Measurements from ENCODE around the gene MTFP1.
"Not testable (repeated sequence)": the region's sequence is repeated elsewhere in the genome, so short reads cannot be mapped to it uniquely, and the experiment has no call there.

The MTFP1 gene, protein sequence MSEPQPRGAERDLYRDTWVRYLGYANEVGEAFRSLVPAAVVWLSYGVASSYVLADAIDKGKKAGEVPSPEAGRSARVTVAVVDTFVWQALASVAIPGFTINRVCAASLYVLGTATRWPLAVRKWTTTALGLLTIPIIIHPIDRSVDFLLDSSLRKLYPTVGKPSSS

DNA sequence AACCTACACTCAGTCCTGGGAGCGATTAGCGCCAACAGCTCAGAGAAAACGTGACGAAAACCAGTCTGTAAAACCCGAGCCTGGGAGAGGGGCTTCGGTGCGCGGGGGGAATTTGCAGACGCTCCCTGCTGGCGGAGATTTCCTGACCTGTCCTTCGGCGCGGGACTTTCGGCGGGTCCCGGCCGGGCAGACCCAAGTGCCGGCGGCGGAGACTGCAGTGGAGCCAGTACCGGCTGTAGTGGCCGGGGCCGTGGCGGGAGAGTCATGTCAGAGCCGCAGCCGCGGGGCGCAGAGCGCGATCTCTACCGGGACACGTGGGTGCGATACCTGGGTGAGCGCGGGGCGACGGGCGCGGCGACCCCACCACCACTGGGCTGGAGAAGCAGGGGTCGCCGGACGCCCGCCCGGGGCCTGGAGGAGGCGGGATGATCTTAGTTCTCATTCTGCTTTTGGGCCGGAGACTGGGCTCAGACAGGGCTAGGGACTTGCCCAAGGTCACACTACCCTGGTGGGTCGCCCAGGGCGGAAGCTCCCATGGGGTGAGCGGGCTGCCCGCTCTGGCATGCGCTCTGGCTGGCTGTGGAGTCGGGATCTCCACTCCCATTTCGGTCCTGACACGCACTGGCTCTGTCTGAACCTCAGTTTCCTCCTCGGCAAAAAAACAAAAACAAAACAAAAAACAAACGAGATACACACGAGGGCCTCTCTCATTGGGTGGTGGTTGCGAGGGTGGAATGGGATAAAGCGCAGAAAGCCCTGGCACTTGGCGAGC, at the start of gene MTFP1:
TSS of gene MTFP1 (plus strand) at position 153 of the 772 bp plus-strand sequence. CDS start at position 265, 112 bp downstream.
- FAIRE-seq, result no peak

DNA sequence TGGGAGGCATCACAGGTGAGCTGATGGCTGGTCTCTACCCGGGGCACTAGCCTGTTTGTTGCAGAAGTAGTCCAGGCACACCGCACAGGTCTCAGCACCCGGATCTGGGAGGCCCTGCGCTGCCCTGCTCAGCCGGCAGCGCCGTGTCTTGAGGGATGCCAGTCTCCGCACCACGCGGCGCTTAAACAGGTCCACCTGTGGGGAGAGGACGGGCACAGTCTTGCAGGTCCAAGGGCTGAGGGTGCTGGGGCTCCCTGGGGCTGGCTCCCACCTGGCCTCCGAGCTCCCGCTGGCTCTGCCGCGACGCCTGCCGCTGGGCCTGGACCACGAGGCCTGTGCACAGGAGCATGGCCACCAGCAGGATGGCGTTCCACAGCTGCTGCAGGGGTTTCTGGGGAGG, 45.6 kb upstream of the MTFP1 start:
- no peak for FAIRE-seq

DNA sequence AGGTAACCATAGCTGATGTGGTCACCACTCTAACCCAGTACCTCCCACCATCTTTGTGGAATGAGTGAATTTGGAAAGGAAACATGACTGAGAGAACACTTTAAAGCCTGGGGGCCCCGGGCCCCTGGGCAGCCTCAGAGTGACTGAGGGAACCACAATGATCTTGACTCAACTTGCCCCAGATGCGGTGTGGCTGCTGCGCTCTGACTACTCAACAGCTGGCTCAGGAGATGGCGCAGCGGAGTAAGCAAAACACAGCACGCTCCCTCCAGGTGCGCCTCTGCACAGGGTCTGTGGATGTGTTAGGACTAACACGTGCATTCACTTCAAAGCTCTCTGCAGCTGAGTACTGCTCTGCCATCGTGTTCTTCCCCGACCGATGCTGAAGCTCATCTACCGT, 44.3 kb upstream of the MTFP1 start:
- no peak for FAIRE-seq

DNA sequence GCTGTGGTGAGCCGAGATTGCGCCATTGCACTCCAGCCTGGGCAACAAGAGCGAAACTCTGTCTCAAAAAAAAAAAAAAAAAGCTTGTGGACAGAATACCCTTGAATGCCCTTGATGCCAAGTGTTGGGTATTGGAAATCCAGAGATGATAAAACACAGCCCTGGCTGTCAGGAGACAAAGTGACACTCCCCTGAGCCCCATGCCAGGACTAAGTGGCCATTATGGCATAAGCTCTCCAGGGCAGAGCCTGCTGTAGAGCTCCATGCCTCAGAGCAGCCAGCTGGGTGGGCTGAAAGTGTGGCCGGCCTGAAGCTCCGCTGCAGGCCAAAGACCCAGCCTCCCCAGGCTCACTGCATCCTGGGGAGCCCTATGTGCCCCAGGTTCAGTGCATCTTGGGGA, 43.2 kb upstream of the MTFP1 start:
- FAIRE-seq, result no peak

DNA sequence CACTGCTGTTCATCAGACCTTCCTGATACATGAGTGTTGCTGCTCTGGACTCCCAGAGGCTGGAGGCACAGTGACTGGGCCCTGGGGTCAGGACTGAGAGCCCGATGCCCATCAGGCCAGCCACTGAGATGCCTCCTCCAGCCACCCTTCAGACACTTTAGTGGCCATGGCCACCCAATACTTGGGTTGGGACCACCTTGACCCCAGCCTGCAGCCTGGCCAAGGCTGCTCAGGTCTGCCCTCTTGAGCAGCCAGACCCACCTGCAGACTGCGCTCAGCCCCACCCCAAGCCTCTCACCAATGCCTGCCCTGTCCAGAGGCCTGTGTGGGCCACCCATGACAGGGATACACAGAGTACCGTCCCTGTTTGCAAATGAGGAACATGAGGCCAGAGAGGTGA, 42.5 kb upstream of the MTFP1 start:
- no peak for FAIRE-seq

DNA sequence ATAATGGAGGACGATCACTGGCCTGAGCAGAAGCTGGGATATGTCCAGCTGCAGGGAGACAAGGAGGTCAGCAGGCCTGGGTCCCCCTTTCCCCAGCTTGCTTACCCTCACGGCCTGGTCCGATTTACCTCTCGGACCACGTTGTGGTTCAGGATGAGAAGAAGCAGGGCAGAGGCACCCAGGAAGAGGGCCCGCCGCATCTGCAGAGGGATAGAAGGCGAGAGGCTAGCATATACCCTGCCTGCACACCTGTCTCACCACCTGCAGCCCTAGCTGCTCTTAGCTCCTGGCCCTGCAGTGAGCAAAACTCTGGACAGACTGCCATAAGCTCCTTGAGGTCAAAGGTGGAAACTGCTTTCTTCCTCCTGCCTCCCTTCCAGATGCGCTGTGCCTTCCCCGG, 39.6 kb upstream of the MTFP1 start:
- no peak for FAIRE-seq

DNA sequence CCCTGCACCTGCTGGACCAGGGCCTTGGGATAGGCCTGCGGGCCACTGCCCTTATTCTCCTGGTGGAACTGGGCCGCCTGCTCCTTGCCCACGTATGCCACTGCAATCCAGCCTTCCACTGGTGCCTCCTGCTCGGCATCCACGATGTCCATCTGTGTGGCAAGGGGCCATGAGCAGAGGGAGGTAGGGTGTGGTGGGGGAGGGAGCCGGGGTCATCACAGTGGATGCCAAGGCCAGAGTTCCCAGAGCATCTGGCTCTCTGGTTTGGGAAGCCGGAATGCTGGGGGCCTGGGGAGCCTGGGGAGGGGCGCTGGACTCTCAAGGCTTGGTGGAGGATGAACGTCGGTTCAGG, 39.0 kb upstream of the MTFP1 start:
- no peak for FAIRE-seq

DNA sequence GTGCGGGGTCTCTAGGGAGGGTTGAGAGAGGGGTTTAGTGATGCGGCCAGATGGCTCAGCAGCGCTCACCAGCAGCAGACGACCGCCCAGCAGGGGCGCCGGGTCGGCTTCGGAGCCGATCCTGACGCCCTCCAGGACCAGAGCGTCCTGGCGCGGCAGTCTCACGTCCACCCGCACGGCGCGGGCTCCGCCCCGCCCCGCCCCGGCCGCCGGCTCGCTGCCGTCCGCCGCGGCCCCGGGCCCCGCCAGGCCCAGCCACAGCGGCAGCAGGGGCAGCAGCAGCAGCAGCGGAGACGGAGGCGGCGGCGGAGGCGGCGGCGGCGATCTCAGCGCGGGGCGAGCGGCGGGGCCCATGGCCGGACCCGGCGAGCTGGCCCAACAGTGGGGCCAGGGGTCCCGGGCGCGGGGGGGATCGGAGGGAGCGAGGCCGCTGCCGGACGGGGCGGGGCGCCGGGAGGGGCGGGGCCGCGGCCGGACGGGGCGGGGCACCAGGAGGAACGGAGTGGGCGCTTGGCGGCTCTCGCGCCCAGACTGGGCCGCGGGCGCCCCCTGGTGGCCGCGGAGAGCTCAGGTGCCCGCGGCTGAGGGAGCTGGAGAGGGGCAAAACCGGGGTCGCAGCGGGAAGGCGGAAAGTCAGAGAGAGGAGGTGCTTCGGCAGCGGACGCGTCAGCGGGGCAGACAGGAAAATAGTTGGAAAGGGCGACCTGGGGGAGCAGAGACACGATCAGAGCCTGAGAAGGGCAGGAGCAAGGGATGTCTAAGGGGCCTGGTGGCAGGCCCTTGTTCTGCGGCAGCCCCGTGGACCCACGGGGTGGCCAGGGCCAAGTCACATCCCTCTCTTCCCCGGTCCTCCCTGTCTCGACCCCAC, 38.4 kb upstream of the MTFP1 start, which contains the start of gene RNF215:
TSS of gene RNF215 (minus strand) at position 452 of the 868 bp plus-strand sequence. CDS start at position 354, 98 bp downstream.
- FAIRE-seq, result no peak

DNA sequence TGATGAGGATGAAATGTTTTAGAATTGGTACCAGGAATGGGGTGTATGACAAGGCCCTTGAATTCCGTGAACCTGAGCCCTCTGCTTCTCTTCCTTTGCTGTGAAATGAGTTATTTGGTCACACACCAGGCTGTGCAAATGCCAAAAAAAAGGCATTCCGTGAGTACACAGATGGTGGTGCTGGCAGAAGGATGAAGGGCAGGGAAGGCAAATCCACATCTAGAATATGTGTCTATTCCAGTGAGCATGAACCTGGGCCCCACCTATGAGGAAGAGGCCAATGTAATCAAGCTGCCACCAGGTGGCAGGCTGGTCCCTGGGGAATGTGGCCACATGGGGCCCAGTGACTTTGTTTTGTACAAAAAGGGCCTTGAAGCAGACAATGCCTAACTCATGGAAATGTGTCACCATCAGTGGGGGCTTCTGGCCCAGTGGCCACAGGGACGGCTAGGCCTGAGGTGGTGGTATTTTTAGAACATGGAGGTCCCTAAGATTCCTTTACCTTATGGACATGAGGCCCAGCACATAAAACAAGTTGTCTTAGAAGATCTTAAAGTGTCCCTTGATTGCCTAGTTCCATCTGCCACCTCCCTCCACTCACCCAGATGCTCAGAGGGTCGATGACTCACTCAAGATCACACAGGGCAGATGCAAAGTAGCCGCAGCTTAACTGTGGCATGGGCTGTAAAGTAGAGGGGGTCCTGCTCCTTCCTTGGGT, 34.4 kb upstream of the MTFP1 start:
- no peak for FAIRE-seq

DNA sequence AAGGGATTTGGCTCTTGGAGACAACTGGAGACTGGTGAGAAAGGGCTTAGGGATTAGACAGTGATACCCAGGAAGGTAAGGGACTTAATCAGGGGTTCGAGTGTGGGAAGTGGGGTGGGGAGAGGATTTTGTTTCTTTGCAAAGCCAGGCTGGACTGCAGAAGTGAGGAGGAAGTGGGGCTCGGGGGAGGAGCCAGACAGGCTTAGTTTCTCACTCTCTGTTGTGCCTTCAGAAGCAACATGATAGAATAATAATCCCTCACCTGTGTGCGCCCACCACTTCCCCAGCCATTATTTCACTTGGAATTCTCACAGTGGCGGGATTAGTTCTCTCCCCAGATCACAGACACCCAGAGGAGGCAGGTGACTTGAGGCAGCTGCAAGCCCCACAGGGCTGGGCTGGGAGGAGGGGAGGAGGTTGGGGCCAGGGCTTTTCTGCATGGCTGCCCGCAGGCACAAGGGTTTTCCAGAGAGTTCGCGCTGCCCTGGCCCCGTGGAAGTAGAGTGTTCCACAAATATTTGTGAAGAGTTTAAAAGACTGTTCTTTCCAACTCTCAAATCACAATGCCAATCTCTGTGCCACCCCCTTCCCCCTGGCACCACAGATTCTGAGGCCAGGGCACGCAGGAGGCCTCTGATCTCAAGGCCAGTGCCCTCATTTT, 32.8 kb upstream of the MTFP1 start:
- no peak for FAIRE-seq

DNA sequence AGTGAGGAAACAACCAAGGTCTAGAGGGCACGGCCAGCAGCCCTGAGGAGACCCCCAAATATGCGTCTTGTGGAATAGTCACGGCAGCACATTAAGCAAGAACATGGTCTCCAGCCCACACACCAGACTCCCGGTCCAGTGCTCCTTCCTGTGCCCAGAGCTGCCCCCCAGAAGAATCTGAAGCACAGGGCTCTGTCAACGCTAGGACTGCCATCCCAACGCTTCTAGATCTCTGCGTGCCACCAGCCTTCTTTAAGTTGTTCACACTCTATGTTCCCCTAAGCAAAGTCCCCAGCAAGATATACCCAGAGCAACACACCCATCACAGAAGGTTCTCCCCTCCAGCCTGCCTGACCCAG, 32.3 kb upstream of the MTFP1 start:
- no peak for FAIRE-seq

DNA sequence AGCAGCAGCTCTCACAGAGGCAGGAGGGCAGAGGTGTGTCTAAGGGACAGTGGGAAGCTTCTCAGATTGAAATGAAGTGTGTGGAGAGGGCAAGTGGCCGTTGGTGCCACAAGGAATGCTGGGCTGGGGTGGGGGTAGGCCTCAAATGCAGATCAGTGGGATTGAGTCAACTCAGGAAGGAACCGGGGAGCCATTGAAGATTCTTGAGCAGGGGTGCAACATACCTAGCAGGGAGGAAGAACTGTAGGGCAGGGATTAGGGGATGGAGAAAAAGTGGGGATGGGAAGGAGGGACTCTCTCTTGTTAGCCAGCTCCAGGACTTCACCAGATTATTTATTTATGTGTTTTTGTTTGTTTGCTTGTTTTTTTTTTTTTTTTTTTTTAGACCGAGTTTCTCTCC, 31.7 kb upstream of the MTFP1 start:
- FAIRE-seq, result no peak

DNA sequence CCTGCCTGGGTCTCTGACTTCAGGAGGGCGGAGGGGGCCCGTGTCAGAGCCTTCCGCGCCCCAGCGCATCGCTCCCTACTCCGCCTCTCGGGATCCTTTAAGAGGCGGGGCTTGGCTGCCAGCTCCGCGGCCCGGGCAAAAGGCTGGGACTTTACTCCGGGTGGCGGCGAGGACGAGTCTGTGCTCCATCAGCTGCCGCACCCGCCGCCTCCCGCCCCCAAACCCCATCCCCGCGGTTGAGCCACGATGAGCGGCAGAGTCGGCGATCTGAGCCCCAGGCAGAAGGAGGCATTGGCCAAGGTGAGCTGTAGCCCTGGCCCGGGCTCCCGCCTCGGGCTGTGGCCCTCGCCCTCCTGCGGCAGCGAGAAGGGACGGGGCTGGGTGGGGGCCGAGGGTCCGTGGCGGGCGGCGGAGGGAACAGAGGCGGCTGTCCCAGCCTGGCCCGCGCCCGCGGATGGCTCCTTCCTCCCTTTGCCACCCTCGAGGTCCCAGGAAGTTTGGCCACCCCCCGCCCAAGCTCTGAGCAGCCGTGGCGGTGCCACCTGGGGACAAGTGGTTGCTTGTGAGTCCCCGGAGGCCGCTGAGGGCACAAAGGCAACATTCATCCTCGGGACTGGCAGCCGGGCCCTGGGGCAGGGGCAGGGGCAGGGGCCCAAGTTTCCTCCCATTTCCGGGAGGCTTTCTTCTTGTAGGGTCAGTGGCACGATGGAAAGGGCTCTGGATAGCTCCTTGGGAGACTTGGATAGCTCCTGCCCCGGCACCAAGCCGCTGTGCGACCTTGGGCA, 28.5 kb upstream of the MTFP1 start, which contains the start of gene SEC14L2:
TSS of gene SEC14L2 (plus strand) at position 148 of the 785 bp plus-strand sequence. CDS start at position 247, 99 bp downstream.
- no peak for FAIRE-seq

DNA sequence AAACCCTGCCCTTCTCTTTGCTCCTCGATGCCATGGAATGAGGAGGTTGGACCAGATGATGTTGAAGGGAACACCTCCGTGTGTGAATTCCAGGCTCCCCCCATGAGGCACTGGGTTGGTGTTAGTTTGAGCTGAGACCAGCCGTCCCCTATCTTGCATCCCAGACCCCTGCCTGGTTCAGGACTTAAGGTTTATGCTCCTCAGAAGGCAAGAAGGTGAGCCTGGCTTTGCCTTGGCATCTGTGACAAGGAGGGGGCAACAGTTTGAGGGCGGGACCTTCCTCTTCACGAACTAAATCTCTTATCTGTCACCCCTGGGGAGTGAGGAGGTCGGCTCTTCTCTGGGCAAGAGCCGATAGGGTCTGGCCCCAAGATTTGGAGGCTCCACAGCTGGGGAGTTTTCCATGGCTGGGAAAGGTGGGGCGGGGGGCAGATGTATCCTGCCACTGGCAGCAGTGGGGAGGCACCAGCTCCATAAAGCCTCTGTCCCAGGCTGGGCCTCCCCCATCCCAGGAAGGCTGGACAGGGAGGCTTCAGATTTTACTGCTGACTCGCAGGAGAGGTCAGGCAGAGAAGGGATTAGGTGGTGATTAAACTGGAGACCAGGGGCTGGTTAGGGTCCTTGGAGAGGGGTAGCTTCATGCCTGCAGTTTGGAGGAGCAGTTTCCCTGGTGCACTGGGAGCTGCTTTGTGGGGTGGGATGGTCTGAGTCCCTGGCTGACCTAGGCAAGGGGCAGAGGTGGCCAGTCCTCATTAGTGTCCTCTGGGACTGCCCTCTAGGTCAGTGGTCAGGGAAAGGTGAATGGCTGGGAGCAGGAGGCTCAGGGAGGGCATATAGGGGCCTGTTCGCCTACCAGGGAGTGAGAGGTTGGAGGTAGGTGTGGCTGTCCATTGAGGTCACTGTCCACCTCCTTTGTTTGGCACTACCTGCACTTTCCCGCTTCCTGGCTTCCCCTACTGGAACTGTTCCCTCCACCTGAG, 27.6 kb upstream of the MTFP1 start:
- FAIRE-seq, result no peak

DNA sequence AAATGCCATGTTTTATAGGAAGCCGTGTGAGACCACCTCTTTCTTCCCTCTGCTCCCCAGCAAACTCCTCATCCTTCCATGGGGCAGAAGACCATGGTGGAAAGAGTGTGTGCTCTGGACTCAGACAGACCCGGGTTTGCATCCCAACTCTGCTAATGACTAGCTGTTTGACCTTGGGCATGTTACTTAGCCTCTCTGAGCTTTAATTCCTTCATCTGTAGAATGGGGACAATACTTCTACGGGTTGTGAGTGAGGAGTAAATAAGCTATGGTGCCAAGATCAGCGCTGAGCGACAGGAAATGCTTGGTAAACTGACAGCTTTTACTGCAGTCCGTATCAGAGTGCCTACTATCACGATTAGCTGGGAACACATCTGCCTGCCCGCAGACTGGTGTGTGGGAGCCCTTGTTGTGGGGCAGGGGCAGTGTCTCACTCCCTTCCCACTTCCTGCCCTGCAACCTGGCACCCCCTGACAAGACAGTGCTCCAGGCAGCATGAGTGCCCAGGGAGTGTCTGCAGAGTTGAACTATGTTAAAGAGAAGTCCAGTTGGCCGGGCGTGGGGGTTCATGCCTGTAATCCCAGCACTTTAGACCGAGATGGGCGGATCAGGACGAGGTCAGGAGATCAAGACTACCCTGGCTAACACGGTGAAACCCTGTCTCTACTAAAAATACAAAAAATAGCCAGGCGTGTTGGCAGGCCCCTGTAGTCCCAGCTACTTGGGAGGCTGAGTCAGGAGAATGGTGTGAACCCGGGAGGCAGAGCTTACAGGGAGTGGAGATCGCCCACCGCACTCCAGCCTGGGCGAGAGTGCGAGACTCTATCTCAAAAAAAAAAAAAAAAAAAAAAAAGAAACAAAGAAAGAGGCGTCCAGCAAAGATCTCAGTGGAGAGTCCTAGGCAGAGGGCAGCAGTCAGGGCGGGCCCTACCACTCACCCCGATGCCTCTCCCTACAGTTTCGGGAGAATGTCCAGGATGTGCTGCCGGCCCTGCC, 26.6 kb upstream of the MTFP1 start:
- no peak for FAIRE-seq

DNA sequence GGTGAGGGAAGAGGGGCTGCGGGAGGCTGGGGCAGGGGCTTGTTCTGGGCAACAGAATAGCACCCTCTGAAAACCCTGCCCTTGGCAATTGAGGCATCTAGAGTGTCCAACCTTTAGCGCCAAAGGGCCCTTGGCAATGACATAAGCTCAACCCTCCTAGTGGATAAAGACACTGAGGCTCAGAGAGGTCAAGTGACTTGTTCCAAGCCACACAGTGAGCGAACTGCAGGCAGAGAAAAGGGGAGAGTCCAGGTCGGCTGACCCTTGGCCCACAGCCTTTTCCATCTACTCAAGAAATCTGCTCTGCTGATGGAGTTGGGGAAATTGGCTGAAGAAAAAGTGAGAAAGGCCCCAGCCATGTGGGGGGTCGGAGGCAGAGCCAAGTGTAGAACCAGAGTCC, 25.9 kb upstream of the MTFP1 start:
- no peak for FAIRE-seq

DNA sequence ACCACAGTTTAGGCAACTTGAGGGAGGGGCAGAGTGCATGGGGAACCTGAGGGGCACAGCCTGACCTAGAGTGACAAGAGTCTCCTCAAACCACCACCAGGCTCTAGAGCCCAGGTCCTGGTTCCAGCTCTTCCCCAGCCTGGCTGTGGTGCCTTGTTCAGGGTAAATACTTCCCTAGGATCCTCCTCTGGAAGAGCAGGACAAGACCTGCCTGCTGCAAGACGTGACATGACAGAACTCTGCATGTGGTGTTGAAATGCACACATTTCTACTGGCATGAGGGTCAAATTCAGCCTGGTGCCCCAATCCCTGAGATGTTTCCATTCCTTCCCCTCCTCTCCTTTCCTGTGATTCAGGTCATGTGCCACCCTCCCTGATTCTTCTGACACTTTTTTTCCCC, 25.4 kb upstream of the MTFP1 start:
- no peak for FAIRE-seq

DNA sequence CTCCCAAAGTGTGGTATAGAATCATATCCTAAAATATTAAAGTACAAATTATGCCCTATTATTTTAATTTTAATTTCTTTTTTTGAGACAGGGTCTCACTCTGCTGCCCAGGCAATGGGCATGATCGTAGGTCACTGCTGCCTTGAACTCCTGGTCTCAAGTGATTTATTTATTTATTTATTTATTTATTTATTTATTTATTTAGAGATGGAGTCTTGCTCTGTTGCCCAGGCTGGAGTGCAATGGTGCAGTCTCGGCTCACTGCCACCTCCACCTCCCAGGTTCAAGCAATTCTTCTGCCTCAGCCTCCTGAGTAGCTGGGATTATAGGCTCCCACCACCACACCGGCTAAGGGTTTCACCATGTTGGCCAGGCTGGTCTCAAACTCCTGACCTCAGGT, 24.5 kb upstream of the MTFP1 start:
- FAIRE-seq, result not testable (repeated sequence)

Measured in A204.1 (cell line).